Measurements from ENCODE around the gene ENC1.
A peak's percentile ranks its signal among the peaks of the same experiment; 100 is the strongest.
"Not testable (repeated sequence)": the region's sequence is repeated elsewhere in the genome, so short reads cannot be mapped to it uniquely, and the experiment has no call there.

ENC1 gene, protein sequence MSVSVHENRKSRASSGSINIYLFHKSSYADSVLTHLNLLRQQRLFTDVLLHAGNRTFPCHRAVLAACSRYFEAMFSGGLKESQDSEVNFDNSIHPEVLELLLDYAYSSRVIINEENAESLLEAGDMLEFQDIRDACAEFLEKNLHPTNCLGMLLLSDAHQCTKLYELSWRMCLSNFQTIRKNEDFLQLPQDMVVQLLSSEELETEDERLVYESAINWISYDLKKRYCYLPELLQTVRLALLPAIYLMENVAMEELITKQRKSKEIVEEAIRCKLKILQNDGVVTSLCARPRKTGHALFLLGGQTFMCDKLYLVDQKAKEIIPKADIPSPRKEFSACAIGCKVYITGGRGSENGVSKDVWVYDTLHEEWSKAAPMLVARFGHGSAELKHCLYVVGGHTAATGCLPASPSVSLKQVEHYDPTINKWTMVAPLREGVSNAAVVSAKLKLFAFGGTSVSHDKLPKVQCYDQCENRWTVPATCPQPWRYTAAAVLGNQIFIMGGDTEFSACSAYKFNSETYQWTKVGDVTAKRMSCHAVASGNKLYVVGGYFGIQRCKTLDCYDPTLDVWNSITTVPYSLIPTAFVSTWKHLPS

GRCh38 chr5:74640450-74640953 lies at the start of gene ENC1:
Gene ENC1 (minus strand): TSS chr5:74640728. CDS start chr5:74636485, 4,243 bp downstream.
- peak within 1 kb of the TSS; percentile 82 for H3K4me3 ChIP-seq (replicated peaks; ENCODE audit: low read depth, low read length)
- TF ChIP-seq, protein P1, sequence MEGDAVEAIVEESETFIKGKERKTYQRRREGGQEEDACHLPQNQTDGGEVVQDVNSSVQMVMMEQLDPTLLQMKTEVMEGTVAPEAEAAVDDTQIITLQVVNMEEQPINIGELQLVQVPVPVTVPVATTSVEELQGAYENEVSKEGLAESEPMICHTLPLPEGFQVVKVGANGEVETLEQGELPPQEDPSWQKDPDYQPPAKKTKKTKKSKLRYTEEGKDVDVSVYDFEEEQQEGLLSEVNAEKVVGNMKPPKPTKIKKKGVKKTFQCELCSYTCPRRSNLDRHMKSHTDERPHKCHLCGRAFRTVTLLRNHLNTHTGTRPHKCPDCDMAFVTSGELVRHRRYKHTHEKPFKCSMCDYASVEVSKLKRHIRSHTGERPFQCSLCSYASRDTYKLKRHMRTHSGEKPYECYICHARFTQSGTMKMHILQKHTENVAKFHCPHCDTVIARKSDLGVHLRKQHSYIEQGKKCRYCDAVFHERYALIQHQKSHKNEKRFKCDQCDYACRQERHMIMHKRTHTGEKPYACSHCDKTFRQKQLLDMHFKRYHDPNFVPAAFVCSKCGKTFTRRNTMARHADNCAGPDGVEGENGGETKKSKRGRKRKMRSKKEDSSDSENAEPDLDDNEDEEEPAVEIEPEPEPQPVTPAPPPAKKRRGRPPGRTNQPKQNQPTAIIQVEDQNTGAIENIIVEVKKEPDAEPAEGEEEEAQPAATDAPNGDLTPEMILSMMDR (IDR thresholded peaks at IDR 0.05; ENCODE audit: low read depth, low read length, missing control alignments) = peak; percentile 30
- peak; percentile 75 for DNase-seq (ENCODE audit: extremely low read depth, low read depth)

- H3K4me3 ChIP-seq (replicated peaks; ENCODE audit: low read depth, low read length) = no peak overlapping the region
- TF ChIP-seq, protein P1 (IDR thresholded peaks at IDR 0.05; ENCODE audit: low read depth, low read length, missing control alignments) = no peak
- DNase-seq (ENCODE audit: extremely low read depth, low read depth) = no peak
These were observed 46.6 kb upstream of the ENC1 start for GRCh38 chr5:74686962-74687751.

DNA sequence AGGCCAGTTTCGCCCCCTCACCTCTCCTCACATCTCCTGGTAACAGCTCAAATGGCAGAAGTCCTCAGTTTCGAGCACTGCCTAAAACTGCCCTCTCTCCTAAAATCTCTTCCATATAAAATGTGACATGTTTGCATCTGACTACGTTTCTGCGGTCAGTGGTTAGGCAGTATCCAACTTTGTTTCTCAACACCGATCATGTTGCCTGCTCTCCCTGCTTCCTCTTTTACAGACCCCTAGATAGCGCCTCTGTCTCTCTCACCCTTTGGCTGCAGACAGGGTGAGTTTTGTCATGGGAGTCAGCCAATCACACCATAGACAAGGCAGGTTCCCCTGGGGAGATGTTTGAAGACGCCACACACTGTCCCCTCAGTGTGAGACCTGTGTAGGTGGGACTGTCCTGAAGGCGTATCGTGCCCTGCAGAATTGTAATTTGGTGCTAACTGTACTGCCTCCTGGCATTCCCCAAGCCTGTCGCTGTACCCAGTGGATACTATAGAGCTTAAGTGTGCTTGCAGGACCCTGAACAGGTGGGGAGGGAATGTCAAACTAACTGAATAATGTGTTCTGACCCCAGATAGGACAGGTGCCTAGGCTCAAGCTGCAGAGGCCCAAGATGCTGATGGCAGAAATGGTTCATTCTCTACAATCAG lies 45.6 kb upstream of the ENC1 start:
- peak overlapping the region; percentile 85 for H3K4me3 ChIP-seq (replicated peaks; ENCODE audit: low read depth, low read length)
- TF ChIP-seq, protein P1 (IDR thresholded peaks at IDR 0.05; ENCODE audit: low read depth, low read length, missing control alignments) = no peak
- DNase-seq (ENCODE audit: extremely low read depth, low read depth) = no peak

DNA sequence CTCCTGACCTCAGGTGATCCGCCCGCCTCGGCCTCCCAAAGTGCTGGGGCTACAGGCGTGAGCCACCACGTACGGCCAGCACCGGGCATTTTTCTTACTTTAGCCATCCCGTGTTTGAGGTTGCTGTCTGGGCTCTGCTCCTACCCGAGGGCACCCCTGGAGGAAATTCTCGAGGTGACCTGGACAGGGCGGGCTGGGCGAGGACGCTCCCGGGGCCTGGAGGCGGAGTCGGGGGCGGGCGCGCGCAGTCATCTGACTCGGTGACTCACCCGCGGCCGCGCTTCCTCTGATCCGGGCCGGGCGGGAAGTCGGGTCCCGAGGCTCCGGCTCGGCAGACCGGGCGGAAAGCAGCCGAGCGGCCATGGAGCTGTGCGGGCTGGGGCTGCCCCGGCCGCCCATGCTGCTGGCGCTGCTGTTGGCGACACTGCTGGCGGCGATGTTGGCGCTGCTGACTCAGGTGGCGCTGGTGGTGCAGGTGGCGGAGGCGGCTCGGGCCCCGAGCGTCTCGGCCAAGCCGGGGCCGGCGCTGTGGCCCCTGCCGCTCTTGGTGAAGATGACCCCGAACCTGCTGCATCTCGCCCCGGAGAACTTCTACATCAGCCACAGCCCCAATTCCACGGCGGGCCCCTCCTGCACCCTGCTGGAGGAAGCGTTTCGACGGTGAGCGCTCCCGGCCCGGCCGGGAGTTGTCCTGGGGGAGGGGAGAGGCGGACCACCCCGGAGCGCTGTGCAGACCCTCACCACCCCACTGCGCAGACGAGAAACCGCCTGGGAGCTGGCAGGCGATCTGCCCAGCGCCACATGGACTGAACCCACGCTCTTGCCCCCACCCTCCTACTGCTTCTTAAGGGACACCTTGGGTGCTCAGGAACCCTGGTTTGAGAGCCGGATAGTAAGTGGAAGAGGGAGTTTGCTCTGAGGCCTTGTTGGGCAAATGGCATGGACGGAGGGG lies 44.6 kb upstream of the ENC1 start, which contains the start of gene HEXB:
TSS of gene HEXB (plus strand) at position 334 of the 952 bp plus-strand sequence. CDS start at position 362, 28 bp downstream.
- H3K4me3 ChIP-seq (replicated peaks; ENCODE audit: low read depth, low read length) = peak within 1 kb of the TSS; percentile 85
- DNase-seq (ENCODE audit: extremely low read depth, low read depth) = no peak
- TF ChIP-seq, protein P1 (IDR thresholded peaks at IDR 0.05; ENCODE audit: low read depth, low read length, missing control alignments) = no peak

GRCh38 chr5:74679966-74680365 lies 39.4 kb upstream of the ENC1 start:
- no peak overlapping the region for H3K4me3 ChIP-seq (replicated peaks; ENCODE audit: low read depth, low read length)
- TF ChIP-seq, protein P1 (IDR thresholded peaks at IDR 0.05; ENCODE audit: low read depth, low read length, missing control alignments) = no peak
- DNase-seq (ENCODE audit: extremely low read depth, low read depth) = no peak

DNA sequence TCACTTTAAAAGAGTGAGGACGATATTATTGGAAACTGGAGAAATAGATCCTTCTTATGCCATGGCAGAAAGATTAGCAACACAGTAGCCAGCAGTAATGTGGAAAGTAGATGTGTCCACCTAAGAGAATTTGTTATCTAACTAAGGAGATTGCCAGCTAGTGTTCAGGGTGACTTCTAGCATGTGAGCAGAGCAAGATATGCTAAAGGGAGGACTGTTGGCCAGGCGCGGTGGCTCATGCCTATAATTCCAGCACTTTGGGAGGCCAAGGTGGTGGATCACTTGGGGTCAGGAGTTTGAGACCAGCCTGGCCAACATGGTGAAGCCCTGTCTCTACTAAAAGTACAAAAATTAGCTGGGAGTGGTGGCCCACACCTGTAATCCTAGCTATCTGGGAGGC lies 38.8 kb upstream of the ENC1 start:
- not testable (repeated sequence) for DNase-seq (ENCODE audit: extremely low read depth, low read depth); H3K4me3 ChIP-seq (replicated peaks; ENCODE audit: low read depth, low read length)

DNA sequence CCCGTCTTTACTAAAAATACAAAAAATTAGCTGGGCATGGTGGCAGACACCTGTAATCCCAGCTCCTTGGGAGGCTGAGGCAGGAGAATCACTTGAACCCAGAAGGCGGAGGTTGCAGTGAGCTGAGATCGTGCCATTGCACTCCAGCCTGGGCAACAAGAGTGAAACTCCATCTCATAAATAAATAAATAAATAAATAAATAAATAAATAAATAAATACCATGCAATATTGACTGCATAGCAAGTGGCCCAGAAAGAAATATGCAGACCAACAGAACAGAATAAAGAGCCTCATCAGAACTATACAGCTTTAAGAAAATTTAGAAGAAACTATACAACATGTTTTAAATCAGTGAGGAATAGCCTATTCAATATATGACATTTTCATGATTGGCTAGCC lies 37.6 kb upstream of the ENC1 start:
- H3K4me3 ChIP-seq (replicated peaks; ENCODE audit: low read depth, low read length); DNase-seq (ENCODE audit: extremely low read depth, low read depth): not testable (repeated sequence)

- not testable (repeated sequence) for DNase-seq (ENCODE audit: extremely low read depth, low read depth); H3K4me3 ChIP-seq (replicated peaks; ENCODE audit: low read depth, low read length)
These were observed 35.9 kb upstream of the ENC1 start for GRCh38 chr5:74676466-74676865.

Measured in HFF-Myc (cell line).